Measurements from ENCODE around the gene KRT72. TPM values are rescaled to one million over a fixed set of nuclear protein-coding genes. Genes with fewer than 3 reads are reported as not detected.

Gene KRT72
- total RNA-seq, 3 donors from 2014 or later: not detected

GRCh38 chr12:52641468-52641867, 40.2 kb upstream of the KRT72 start:
- intact Hi-C loops (cut with DNase I, micrococcal nuclease): no loop called here
- TF ChIP-seq CTCF (IDR thresholded peaks at IDR 0.05): no peak
- H3K4me3 ChIP-seq: no peak overlapping the region
- ATAC-seq (no peak), DNase-seq (no peak)
- no peaks in the 10 kb centered on the region for H3K36me3 ChIP-seq (ENCODE audit: low read depth)
- H3K9me3 ChIP-seq: no peaks in the 10 kb centered on the region
- no peaks in the 10 kb centered on the region for H3K4me1 ChIP-seq (ENCODE audit: low read depth)

- intact Hi-C loops (cut with DNase I, micrococcal nuclease): no loop called here
- H3K4me3 ChIP-seq: no peak overlapping the region
- DNase-seq: no peak
- TF ChIP-seq CTCF (IDR thresholded peaks at IDR 0.05): no peak
- H3K4me1 ChIP-seq (ENCODE audit: low read depth): no peaks in the 10 kb centered on the region
- ATAC-seq: no peak
- no peaks in the 10 kb centered on the region for H3K9me3 ChIP-seq
- H3K36me3 ChIP-seq (ENCODE audit: low read depth): no peaks in the 10 kb centered on the region
Observed at GRCh38 chr12:52637299-52637698, 36.0 kb upstream of the KRT72 start.

- TF ChIP-seq CTCF (IDR thresholded peaks at IDR 0.05): no peak
- ATAC-seq (no peak), DNase-seq (no peak)
- no peaks in the 10 kb centered on the region for H3K4me1 ChIP-seq (ENCODE audit: low read depth)
- no peaks in the 10 kb centered on the region for H3K9me3 ChIP-seq
- intact Hi-C loops (cut with DNase I, micrococcal nuclease): no loop called here
- H3K4me3 ChIP-seq: no peak overlapping the region
- no peaks in the 10 kb centered on the region for H3K36me3 ChIP-seq (ENCODE audit: low read depth)
Observed at GRCh38 chr12:52636592-52637258, 35.5 kb upstream of the KRT72 start.

- intact Hi-C loops (cut with DNase I, micrococcal nuclease): no loop called here
- Histone ChIP-seq H3K9me3 (no peaks in the 10 kb centered on the region), H3K4me1 (ENCODE audit: low read depth) (no peaks in the 10 kb centered on the region), H3K4me3 (no peak overlapping the region), H3K36me3 (ENCODE audit: low read depth) (no peaks in the 10 kb centered on the region)
- DNase-seq (no peak), ATAC-seq (no peak)
- no peak for TF ChIP-seq CTCF (IDR thresholded peaks at IDR 0.05)
Observed at GRCh38 chr12:52636189-52636588, 34.9 kb upstream of the KRT72 start.

- H3K9me3 ChIP-seq: no peaks in the 10 kb centered on the region
- H3K36me3 ChIP-seq (ENCODE audit: low read depth): no peaks in the 10 kb centered on the region
- TF ChIP-seq CTCF (IDR thresholded peaks at IDR 0.05): no peak
- intact Hi-C loops (cut with DNase I, micrococcal nuclease): no loop called here
- DNase-seq (no peak), ATAC-seq (peak; percentile 11)
- H3K4me3 ChIP-seq: no peak overlapping the region
- no peaks in the 10 kb centered on the region for H3K4me1 ChIP-seq (ENCODE audit: low read depth)
Observed at GRCh38 chr12:52634266-52635056, 33.2 kb upstream of the KRT72 start.

Data from mucosa of descending colon (tissue), 3 donors.